GM23338 (cell line): ENCODE results near the gene KCNA3.
A peak's percentile ranks its signal among the peaks of the same experiment; 100 is the strongest.

ENCODE experiments used
- CREB1 ChIP-seq: fragments of 250-450 bp; sonication (Bioruptor Pico); IDR thresholded peaks from 2 replicates; pipeline ENCODE4 v1.5.0; 2020; ENCODE audit warnings: low read depth, mild to moderate bottlenecking, moderate library complexity
- CTCF ChIP-seq, 2 experiments: fragments of 200-600 bp in 1 of 2; sonication (generic) in 1 of 2; conservative IDR thresholded peaks; 2 replicates each; pipeline versions ENCODE4 v1.5.1 to v1.6.1; 2016 to 2017; ENCODE audit warnings: antibody characterized with exemption in 2 of 2, low read depth in 2 of 2, mild to moderate bottlenecking in 2 of 2, moderate library complexity in 1 of 2
- EZH2phosphoT487 ChIP-seq: fragments of 200-600 bp; sonication (generic); IDR thresholded peaks from one replicate; pipeline ENCODE4 v1.8.1; 2018; ENCODE audit warnings: antibody characterized with exemption; ENCODE audit not compliant: unreplicated experiment
- POLR2AphosphoS5 ChIP-seq: IDR thresholded peaks from 2 replicates; pipeline ENCODE4 v1.6.1; 2016; ENCODE audit warnings: antibody characterized with exemption, low read depth

- TF ChIP-seq CTCF (conservative IDR thresholded peaks at IDR 0.05; ENCODE audit: low read depth in 2 of 2): peak; percentile 13 to 14; a peak in 1 of 4 replicates
- TF ChIP-seq EZH2phosphoT487: no peak
- TF ChIP-seq POLR2AphosphoS5: no peak
- no peak for TF ChIP-seq CREB1 (CRISPR knock-in tag)
These were observed 11.4 kb upstream of the KCNA3 start for GRCh38 chr1:110686188-110686587.
